SK-N-SH (cell line): ENCODE results near the gene CD86. TPM values are rescaled to one million over a fixed set of nuclear protein-coding genes. Genes with fewer than 3 reads are reported as not detected.

Experiments
- CTCF ChIA-PET: fragments of 300-600, 350-600 bp; formaldehyde crosslinking; extraction: SDS; loops from one replicate; lab custom pipeline; 2021; lab: Yijun Ruan, JAX
- POLR2A ChIA-PET: fragments of 350-600 bp; sonication (Branson Sonifier 250); formaldehyde crosslinking; extraction: SDS; loops from one replicate; lab custom pipeline; 2020; ENCODE audit warnings: antibody characterized with exemption, inconsistent platforms; lab: Yijun Ruan, JAX
- DNase-seq: peaks from one replicate; pipeline ENCODE4 v3.0.0; 2012
- H2AFZ ChIP-seq: fragments of 200-600 bp; sonication (generic); 2 replicates; pipeline ENCODE4 v1.8.1; 2016; ENCODE audit warnings: antibody characterized with exemption, mild to moderate bottlenecking, low read depth
- H3F3A ChIP-seq: fragments of 200-600 bp; sonication (generic); replicated peaks from 2 replicates; pipeline ENCODE3; 2016; ENCODE audit warnings: antibody characterized with exemption, mild to moderate bottlenecking; ENCODE audit not compliant: insufficient read depth
- H3K27ac ChIP-seq, 2 experiments: fragments of 200-500 bp in 1 of 2; fragments of 200-600 bp in 1 of 2; sonication (Bioruptor generic) in 1 of 2; sonication (generic), shearing (Covaris generic) in 1 of 2; 2 replicates each; pipeline versions ENCODE4 v1.5.1 to v1.6.1; 2014 to 2016; ENCODE audit warnings: low read depth in 2 of 2, inconsistent platforms in 1 of 2, low read length in 1 of 2, mild to moderate bottlenecking in 1 of 2, mixed read lengths in 1 of 2
- H3K27me3 ChIP-seq: fragments of 200-600 bp; sonication (generic), shearing (Covaris generic); 2 replicates; pipeline ENCODE4 v1.6.1; 2016; ENCODE audit warnings: mixed run types; ENCODE audit not compliant: insufficient read depth
- H3K36me3 ChIP-seq, 2 experiments: fragments of 200-500 bp in 1 of 2; fragments of 200-600 bp in 1 of 2; sonication (Bioruptor generic) in 1 of 2; sonication (generic) in 1 of 2; replicated peaks in 1 of 2; 2 replicates each; pipeline versions ENCODE3 to v1.5.1; 2014 to 2016; ENCODE audit warnings: low read length in 1 of 2, mild to moderate bottlenecking in 1 of 2; ENCODE audit not compliant: insufficient read depth in 2 of 2, control insufficient read depth in 1 of 2
- H3K4me1 ChIP-seq, 2 experiments: fragments of 200-500 bp in 1 of 2; fragments of 200-600 bp in 1 of 2; sonication (Bioruptor generic) in 1 of 2; sonication (generic), shearing (Covaris generic) in 1 of 2; 2 replicates each; pipeline versions ENCODE4 v1.5.1 to v1.6.1; 2014 to 2016; ENCODE audit warnings: low read depth in 1 of 2, low read length in 1 of 2, mixed run types in 1 of 2; ENCODE audit not compliant: insufficient read depth in 2 of 2, control insufficient read depth in 1 of 2
- H3K4me2 ChIP-seq: fragments of 200-600 bp; sonication (generic), shearing (Covaris generic); 2 replicates; pipeline ENCODE4 v1.6.1; 2017; ENCODE audit warnings: mixed run types
- H3K4me3 ChIP-seq, 2 experiments: fragments of 200-500 bp in 1 of 2; fragments of 200-600 bp in 1 of 2; sonication (Bioruptor generic) in 1 of 2; sonication (generic), shearing (Covaris generic) in 1 of 2; 2 replicates each; pipeline versions ENCODE4 v1.5.1 to v1.8.1; 2014 to 2016; ENCODE audit warnings: low read depth in 2 of 2, inconsistent platforms in 1 of 2, low read length in 1 of 2, mild to moderate bottlenecking in 1 of 2, mixed read lengths in 1 of 2, moderate library complexity in 1 of 2
- H3K79me2 ChIP-seq: fragments of 200-600 bp; sonication (generic); 2 replicates; pipeline ENCODE4 v1.8.1; 2017; ENCODE audit warnings: mild to moderate bottlenecking; ENCODE audit not compliant: insufficient read depth
- H3K9ac ChIP-seq: fragments of 200-600 bp; sonication (generic); 2 replicates; pipeline ENCODE4 v1.6.1; 2017; ENCODE audit warnings: mixed run types
- H3K9me2 ChIP-seq: fragments of 200-600 bp; sonication (generic); 2 replicates; pipeline ENCODE4 v1.6.1; 2017; ENCODE audit warnings: mixed run types
- H3K9me3 ChIP-seq: fragments of 200-600 bp; sonication (generic); 2 replicates; pipeline ENCODE4 v1.6.1; 2017; ENCODE audit warnings: mixed run types, mild to moderate bottlenecking, moderate library complexity
- H4K20me1 ChIP-seq: fragments of 200-600 bp; sonication (generic); 2 replicates; pipeline ENCODE4 v1.6.1; 2017; ENCODE audit warnings: mild to moderate bottlenecking, mixed run types; ENCODE audit not compliant: insufficient read depth
- CHD2 ChIP-seq: fragments of 150-350 bp; IDR thresholded peaks from 2 replicates; pipeline ENCODE4 v1.6.1; 2018; ENCODE audit warnings: low read length; ENCODE audit not compliant: partially characterized antibody
- ELF1 ChIP-seq: IDR thresholded peaks from 2 replicates; pipeline ENCODE4 v1.4.0; 2012
- MAX ChIP-seq: IDR thresholded peaks from 2 replicates; pipeline ENCODE4 v1.4.0; 2012; ENCODE audit warnings: low read depth
- NRF1 ChIP-seq: IDR thresholded peaks from 2 replicates; pipeline ENCODE4 v1.6.1; 2012; ENCODE audit warnings: low read depth, mild to moderate bottlenecking, low read length
- PBX3 ChIP-seq: IDR thresholded peaks from 2 replicates; pipeline ENCODE4; 2012
- RAD21 ChIP-seq: IDR thresholded peaks from 2 replicates; pipeline ENCODE4 v1.6.1; 2012; ENCODE audit warnings: mild to moderate bottlenecking, low read length
- RCOR1 ChIP-seq: fragments of 150-350 bp; IDR thresholded peaks from 2 replicates; pipeline ENCODE4 v1.6.1; 2017; ENCODE audit warnings: antibody characterized with exemption, low read length
- RFX5 ChIP-seq: IDR thresholded peaks from 2 replicates; pipeline ENCODE4 v1.6.1; 2012; ENCODE audit warnings: mild to moderate bottlenecking, improper control_type of control experiment, low read length
- SMC3 ChIP-seq: IDR thresholded peaks from 2 replicates; pipeline ENCODE4 v1.6.1; 2012; ENCODE audit warnings: low read depth, low read length, improper control_type of control experiment
- USF2 ChIP-seq: fragments of 150-350 bp; IDR thresholded peaks from 2 replicates; pipeline ENCODE4 v1.6.1; 2017; ENCODE audit warnings: antibody characterized with exemption, low read length, low read depth, borderline replicate concordance
- WGBS: methylation state at CpG from one replicate; pipeline ENCODE4 v1.1.6; 2017; ENCODE audit warnings: low lambda C conversion rate; 5-methylcytosine and 5-hydroxymethylcytosine counted together
- polyA plus RNA-seq, 3 experiments: library from polyadenylated mRNA; depleted of rRNA; stranded (reverse); fragments of >200 nt; gene quantifications; 2 replicates each; pipeline ENCODE4 v1.2.3, GENCODE V29; 2012
- TF ChIP-seq, protein P1 (sequence below): fragments of 150-350 bp; IDR thresholded peaks from 2 replicates; pipeline ENCODE4 v1.6.1; 2016; ENCODE audit warnings: mild to moderate bottlenecking, low read depth, low read length

CD86 gene
- polyA plus RNA-seq, 1 of the 3 experiments (the other 2 are of a cell fraction) = not detected

DNA sequence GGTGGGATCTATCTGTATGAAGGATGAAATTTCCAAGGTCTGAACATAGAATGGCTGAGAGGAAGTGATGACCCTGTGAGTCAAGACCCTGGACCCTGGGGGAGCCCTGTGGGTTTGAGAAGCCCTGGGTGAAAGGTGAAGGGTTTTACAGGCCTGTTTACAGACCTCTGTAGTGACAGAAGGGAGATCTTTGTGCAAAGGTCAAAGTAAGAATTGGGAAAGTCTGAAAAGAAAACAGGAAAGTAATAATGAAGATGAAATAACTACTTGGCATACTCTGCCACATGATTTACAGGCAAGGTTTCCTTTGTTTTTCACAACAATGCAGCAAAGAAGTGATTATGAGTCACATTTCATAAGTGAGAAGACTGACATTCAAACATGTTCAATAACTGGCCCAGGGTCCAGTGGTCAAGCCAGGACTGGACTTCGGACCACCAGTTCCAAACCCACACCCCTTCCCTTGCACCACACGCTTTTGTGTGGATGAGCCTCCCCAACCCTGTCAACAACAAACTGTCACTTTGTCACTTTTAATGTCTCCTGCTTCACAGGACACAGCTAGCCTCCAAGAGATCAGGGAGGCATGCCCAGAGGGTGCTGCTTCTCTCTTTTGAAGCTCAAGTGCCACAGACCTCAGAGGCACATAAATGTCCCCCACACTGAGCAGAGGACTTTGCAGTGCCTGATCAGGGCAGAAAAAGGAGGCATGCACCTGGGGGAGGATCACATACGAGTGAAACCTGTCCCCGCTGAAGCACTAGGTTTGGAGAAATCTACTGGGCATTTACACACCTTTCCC lies 21.5 kb downstream of the CD86 start:
- Histone ChIP-seq H3K4me3 (no peak overlapping the region), H3K79me2 (no peaks in the 10 kb centered on the region), H3K9ac (no peak overlapping the region), H4K20me1 (no peaks in the 10 kb centered on the region), H3K36me3 (no peaks in the 10 kb centered on the region), H3K27me3 (peaks cover 18% of the 10 kb centered on the region; the same call in 1 of the 2 replicates), H3K4me2 (no peak overlapping the region), H3K4me1 (no peaks in the 10 kb centered on the region), H3K9me3 (no peaks in the 10 kb centered on the region), H3F3A (no peaks in the 10 kb centered on the region), H2AFZ (no peak overlapping the region), H3K27ac (no peak overlapping the region), H3K9me2 (no peaks in the 10 kb centered on the region)
- ChIA-PET POLR2A (no interaction called here), CTCF (no interaction called here)
- WGBS = 9% methylated on average over 4 of the region's 4 CpGs
- DNase-seq = no peak
- TF ChIP-seq SMC3 (no peak), USF2 (no peak), RFX5 (no peak), MAX (no peak), CHD2 (no peak), RCOR1 (no peak), ELF1 (no peak)

DNA sequence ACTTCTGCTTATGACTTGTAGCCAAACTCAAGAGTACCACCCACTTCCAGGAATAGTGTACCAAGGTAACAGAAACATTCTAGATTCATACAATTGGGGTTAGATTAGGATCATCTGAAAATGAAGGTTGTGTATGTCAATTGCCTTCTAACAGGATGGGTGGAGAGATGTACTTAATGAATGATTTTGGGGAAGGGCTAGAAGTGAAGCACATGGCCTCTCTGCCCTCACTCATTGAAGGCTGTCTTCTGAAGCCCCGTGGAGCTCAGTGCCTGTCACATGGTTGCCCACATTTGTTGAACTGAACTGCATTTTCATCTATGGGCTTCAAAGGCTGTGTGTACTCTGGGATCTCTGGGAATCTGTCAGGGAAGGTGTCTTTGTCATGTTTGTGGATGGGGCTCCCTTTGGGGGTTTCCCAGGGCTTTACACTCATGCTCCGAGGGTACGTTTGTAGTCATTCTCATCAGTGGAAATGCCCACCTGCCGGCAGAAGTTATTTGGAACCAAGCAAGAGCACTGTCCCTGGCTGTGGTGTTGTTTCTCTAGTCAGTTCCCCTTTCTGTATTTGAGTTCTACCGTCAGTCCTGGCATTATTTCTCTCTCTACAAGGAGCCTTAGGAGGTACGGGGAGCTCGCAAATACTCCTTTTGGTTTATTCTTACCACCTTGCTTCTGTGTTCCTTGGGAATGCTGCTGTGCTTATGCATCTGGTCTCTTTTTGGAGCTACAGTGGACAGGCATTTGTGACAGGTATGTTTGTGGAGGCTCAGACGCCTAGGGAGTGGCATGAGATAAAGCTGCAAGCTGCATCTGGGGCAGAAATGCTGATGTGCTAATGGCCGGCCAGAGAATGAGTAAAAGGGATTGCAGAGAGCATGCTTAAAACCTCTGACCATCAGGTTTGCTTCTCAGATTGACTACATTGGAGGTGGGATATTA lies 22.4 kb downstream of the CD86 start:
- no peak for DNase-seq
- Histone ChIP-seq H3K36me3 (no peaks in the 10 kb centered on the region), H2AFZ (no peak overlapping the region), H3F3A (no peaks in the 10 kb centered on the region), H3K9me2 (no peaks in the 10 kb centered on the region), H3K27ac (no peak overlapping the region), H3K4me2 (no peak overlapping the region), H3K79me2 (no peaks in the 10 kb centered on the region), H3K4me3 (no peak overlapping the region), H4K20me1 (no peaks in the 10 kb centered on the region), H3K9me3 (no peaks in the 10 kb centered on the region), H3K27me3 (peaks cover 18% of the 10 kb centered on the region; the same call in 1 of the 2 replicates), H3K9ac (no peak overlapping the region), H3K4me1 (no peaks in the 10 kb centered on the region)
- 8% methylated on average over 9 of the region's 9 CpGs for WGBS
- TF ChIP-seq NRF1 (no peak), RAD21 (no peak), CHD2 (no peak), PBX3 (no peak)
- TF ChIP-seq, protein P1, sequence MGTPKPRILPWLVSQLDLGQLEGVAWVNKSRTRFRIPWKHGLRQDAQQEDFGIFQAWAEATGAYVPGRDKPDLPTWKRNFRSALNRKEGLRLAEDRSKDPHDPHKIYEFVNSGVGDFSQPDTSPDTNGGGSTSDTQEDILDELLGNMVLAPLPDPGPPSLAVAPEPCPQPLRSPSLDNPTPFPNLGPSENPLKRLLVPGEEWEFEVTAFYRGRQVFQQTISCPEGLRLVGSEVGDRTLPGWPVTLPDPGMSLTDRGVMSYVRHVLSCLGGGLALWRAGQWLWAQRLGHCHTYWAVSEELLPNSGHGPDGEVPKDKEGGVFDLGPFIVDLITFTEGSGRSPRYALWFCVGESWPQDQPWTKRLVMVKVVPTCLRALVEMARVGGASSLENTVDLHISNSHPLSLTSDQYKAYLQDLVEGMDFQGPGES = no peak
- ChIA-PET POLR2A (no interaction called here), CTCF (interaction anchor here (1.0 kb wide), 1 partner anchor 24 kb away, joined by 3 read pairs; no protein-coding TSS in a partner anchor)
